Measurements from ENCODE around the gene CDK18. TPM values are rescaled to one million over a fixed set of nuclear protein-coding genes. Genes with fewer than 3 reads are reported as not detected.

The CDK18 gene
- total and polyA plus RNA-seq, 9 of the 15 experiments (the other 6 are each of a cell fraction or from before 2014, with no cell fraction given), result 0.05 to 0.69 (median 0.17) TPM; not detected in 2

GRCh38 chr1:205527931-205528330, 23.5 kb downstream of the CDK18 start:
- peaks cover 19% of the 10 kb centered on the region; the same call in 1 of the 2 replicates for H4K20me1 ChIP-seq (replicated peaks; ENCODE audit: control insufficient read depth, insufficient read depth, low read length)
- no TSS peak for BruUV-seq (replicated peaks)
- ATAC-seq (no peak), DNase-seq (ENCODE audit: extremely low read depth in 1 of 4, low spot score in 3 of 4) (no peak), FAIRE-seq (no peak)
- H3K36me3 ChIP-seq (ENCODE audit: control insufficient read depth, insufficient read depth, low read length), result no peaks in the 10 kb centered on the region
- ChIA-PET CTCF (ENCODE audit: low intra/inter-chr PET ratio) (interaction anchor here (0.6 to 7.3 kb wide), 4 partner anchors 14 to 130 kb away, joined by 3 to 73 read pairs (median 32); no protein-coding TSS in a partner anchor), POLR2A (no interaction called here)
- H3K27ac ChIP-seq (ENCODE audit: extremely low read depth, low read depth, low read length), result no peak overlapping the region
- no peak overlapping the region for H3K9ac ChIP-seq (ENCODE audit: insufficient read depth in 1 of 2, low read depth in 2 of 2, low read length in 2 of 2)
- H3K79me2 ChIP-seq (ENCODE audit: control insufficient read depth, insufficient read depth, low read length), result no peaks in the 10 kb centered on the region
- peaks cover 35 to 84% of the 10 kb centered on the region in 2 experiments for H3K27me3 ChIP-seq (ENCODE audit: control insufficient read depth in 2 of 2, insufficient read depth in 2 of 2, low read length in 2 of 2)
- H3K4me1 ChIP-seq (replicated peaks in 1 of 2; ENCODE audit: control insufficient read depth in 2 of 2, insufficient read depth in 2 of 2, low read length in 2 of 2), result peaks cover 0 to 40% of the 10 kb centered on the region in 2 experiments; a peak in 3 of 5 replicates
- no peaks in the 10 kb centered on the region for H3K9me3 ChIP-seq (replicated peaks; ENCODE audit: control insufficient read depth, insufficient read depth, low read depth, low read length)
- intact Hi-C loops (cut with micrococcal nuclease), result loop anchor here (2.0 kb wide), 1 partner anchor 61 kb away; no protein-coding TSS in a partner anchor
- 0% methylated on average over 3 of the region's 4 CpGs for WGBS (ENCODE audit: insufficient coverage, low coverage, missing lambda C conversion rate)
- H3K4me3 ChIP-seq, result no peak overlapping the region
- no peaks in the 10 kb centered on the region for H3K9me1 ChIP-seq (ENCODE audit: control insufficient read depth, insufficient read depth, low read length)
- in situ Hi-C loops (cut with MboI), result loop anchor here (5.0 to 10.0 kb wide), 2 partner anchors 129 to 543 kb away; no protein-coding TSS in a partner anchor
- TF ChIP-seq BCLAF1 (IDR thresholded peaks at IDR 0.05; ENCODE audit: borderline replicate concordance in 1 of 2, control insufficient read depth in 1 of 2, low read depth in 2 of 2, low read length in 1 of 2), result no peak
- TF ChIP-seq MEIS2 (IDR thresholded peaks at IDR 0.05; ENCODE audit: partially characterized antibody), result no peak
- no peak for TF ChIP-seq ZBTB43 (CRISPR knock-in tag; IDR thresholded peaks at IDR 0.05)
- no peak for TF ChIP-seq ZNF140 (CRISPR knock-in tag; IDR thresholded peaks at IDR 0.05)
- TF ChIP-seq ZC3H4 (CRISPR knock-in tag; IDR thresholded peaks at IDR 0.05; ENCODE audit: borderline replicate concordance), result no peak
- no peak for TF ChIP-seq ZNF644 (tag; IDR thresholded peaks at IDR 0.05; ENCODE audit: low read depth)
- no peak overlapping the region for H2AFZ ChIP-seq (ENCODE audit: low read depth, low read length)
- H3K4me2 ChIP-seq (ENCODE audit: insufficient read depth, low read length), result no peak overlapping the region
